ENCODE measurements around the gene SLC37A1. TPM values are rescaled to one million over a fixed set of nuclear protein-coding genes. Genes with fewer than 3 reads are reported as not detected.
"Not testable (repeated sequence)": the region's sequence is repeated elsewhere in the genome, so short reads cannot be mapped to it uniquely, and the experiment has no call there.

The SLC37A1 gene
- polyA plus RNA-seq, 4 donors: 30.0 to 80.7 (median 37.6) TPM

DNA sequence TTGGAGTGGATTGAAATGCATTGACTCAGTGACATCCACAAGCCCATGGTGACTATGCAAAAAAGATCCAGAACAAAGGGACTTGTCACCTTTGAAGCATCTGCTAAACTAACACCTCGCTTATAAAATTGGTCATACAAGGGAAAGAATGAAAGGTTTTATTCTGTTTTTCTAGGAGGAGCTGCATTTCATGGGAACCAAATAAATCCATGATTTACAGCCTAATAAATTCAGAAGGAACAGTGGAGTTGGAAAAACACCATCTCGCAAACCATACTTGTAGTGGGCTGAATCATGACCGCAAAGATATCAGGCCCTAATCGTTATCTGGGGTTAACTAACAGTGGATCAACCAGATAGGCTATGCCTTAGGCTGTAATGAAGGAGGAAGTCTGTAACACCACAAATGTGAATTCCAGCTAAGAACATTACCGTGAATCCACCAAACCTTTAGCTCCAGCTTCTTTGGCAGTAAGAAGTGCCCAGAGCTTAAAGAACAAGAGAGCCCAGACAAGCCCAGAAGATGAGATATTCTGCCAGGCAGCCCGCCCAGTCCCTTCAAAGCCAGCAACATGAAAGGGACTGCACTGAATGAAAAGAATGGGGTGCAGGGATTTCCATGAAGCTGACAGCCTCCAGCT, 45.0 kb upstream of the SLC37A1 start:
- 16 to 60% (median 45%) methylated on average over 6 of the region's 6 CpGs for WGBS, 3 donors
- Histone ChIP-seq H3K27ac (ENCODE audit: low read depth in 1 of 3, low read length in 2 of 3) (peak overlapping the region; percentile 88 to 94 (median 93)), H3K27me3 (ENCODE audit: control insufficient read depth in 3 of 3, insufficient read depth in 3 of 3, low read length in 3 of 3) (no peaks in the 10 kb centered on the region), H3K4me3 (ENCODE audit: low read depth in 1 of 3, low read length in 3 of 3) (no peak overlapping the region), H3K36me3 (ENCODE audit: control insufficient read depth in 3 of 3, insufficient read depth in 2 of 3, low read depth in 1 of 3, low read length in 3 of 3) (peaks cover 0 to 4% (median 0%) of the 10 kb centered on the region in 3 donors), H3K9me3 (ENCODE audit: control insufficient read depth in 2 of 2, insufficient read depth in 1 of 2, low read depth in 1 of 2, low read length in 1 of 2) (no peaks in the 10 kb centered on the region), H3K4me1 (ENCODE audit: control insufficient read depth in 3 of 3, insufficient read depth in 2 of 3, low read depth in 1 of 3, low read length in 2 of 3) (peaks cover 20 to 75% (median 24%) of the 10 kb centered on the region in 3 donors)
- DNase-seq (peak; percentile 49 to 64), FAIRE-seq (no peak)

DNA sequence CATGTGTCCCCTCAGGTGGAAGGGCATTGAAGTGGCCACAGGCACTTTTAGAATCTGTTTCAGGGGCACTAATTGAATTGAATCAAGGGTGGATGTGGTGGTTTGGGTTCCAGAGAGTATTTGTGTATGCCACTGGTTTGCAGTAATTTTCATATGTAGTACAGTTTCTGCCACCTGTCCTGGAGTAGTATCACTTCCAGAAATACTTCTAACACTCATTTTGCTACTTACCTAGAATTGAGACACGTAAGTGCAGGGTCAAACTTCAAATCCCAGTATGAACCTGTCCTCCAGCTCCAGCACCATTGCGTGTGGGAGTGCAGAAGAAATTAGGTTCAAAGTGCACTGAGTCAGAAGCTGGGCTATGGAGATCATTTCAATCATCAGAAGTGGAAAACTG, 44.4 kb upstream of the SLC37A1 start:
- peak overlapping the region; percentile 88 to 94 (median 93) for H3K27ac ChIP-seq (ENCODE audit: low read depth in 1 of 3, low read length in 2 of 3)
- H3K36me3 ChIP-seq (ENCODE audit: control insufficient read depth in 3 of 3, insufficient read depth in 2 of 3, low read depth in 1 of 3, low read length in 3 of 3): peaks cover 0 to 4% (median 0%) of the 10 kb centered on the region in 3 donors
- peak; percentile 91 to 98 for DNase-seq
- 14 to 57% (median 51%) methylated on average over 2 of the region's 2 CpGs for WGBS, 3 donors
- no peak overlapping the region for H3K4me3 ChIP-seq (ENCODE audit: low read depth in 1 of 3, low read length in 3 of 3)
- H3K27me3 ChIP-seq (ENCODE audit: control insufficient read depth in 3 of 3, insufficient read depth in 3 of 3, low read length in 3 of 3): no peaks in the 10 kb centered on the region
- H3K9me3 ChIP-seq (ENCODE audit: control insufficient read depth in 2 of 2, insufficient read depth in 1 of 2, low read depth in 1 of 2, low read length in 1 of 2): no peaks in the 10 kb centered on the region
- FAIRE-seq: no peak
- H3K4me1 ChIP-seq (ENCODE audit: control insufficient read depth in 3 of 3, insufficient read depth in 2 of 3, low read depth in 1 of 3, low read length in 2 of 3): peaks cover 20 to 72% (median 24%) of the 10 kb centered on the region in 3 donors

DNA sequence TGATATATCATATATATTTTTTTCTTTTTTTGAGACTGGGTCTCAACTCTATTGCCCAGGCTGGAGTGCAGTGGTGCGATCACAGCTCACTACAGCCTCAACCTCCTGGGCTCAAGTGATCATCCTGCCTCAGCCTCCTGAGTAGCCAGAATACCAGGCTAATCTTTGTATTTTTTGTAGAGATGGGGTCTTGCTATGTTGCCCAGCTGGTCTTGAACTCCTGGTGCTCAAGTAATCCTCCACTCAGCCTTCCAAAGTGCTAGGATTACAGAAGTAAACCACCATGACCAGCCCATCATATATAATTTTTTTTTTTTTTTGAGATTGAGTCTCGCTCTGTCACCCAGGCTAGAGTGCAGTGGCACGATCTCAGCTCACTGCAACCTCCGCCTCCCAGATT, 43.9 kb upstream of the SLC37A1 start:
- not testable (repeated sequence) for H3K9me3 ChIP-seq (ENCODE audit: control insufficient read depth in 2 of 2, insufficient read depth in 1 of 2, low read depth in 1 of 2, low read length in 1 of 2); H3K4me3 ChIP-seq (ENCODE audit: low read depth in 1 of 3, low read length in 3 of 3); DNase-seq; FAIRE-seq; H3K36me3 ChIP-seq (ENCODE audit: control insufficient read depth in 3 of 3, insufficient read depth in 2 of 3, low read depth in 1 of 3, low read length in 3 of 3); H3K27me3 ChIP-seq (ENCODE audit: control insufficient read depth in 3 of 3, insufficient read depth in 3 of 3, low read length in 3 of 3)
- WGBS, 3 donors: 54 to 88% (median 59%) methylated on average over 4 of the region's 4 CpGs
- Histone ChIP-seq H3K4me1 (ENCODE audit: control insufficient read depth in 3 of 3, insufficient read depth in 2 of 3, low read depth in 1 of 3, low read length in 2 of 3) (peaks cover 20 to 72% (median 24%) of the 10 kb centered on the region in 3 donors), H3K27ac (ENCODE audit: low read depth in 1 of 3, low read length in 2 of 3) (peak overlapping the region; percentile 83 to 94 (median 93))

DNA sequence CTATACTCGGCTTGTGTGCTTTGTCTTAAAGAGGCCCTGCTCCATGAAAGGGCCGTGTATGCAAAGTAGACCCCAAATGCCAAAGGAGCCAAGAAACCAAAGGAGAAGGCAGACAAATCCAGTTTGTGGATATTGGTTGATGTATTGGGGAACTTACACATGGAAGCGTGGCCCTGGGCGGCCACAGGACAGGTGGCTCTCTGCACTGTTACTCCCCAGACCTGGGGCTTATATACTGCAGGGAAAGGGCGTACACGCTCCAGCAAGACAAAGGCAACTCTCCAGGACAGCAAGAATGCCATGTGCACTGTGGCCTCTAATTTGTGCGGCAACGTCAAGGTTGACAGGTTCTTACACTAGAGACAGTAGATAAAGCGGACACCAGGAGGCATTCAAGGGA, 42.4 kb upstream of the SLC37A1 start:
- Histone ChIP-seq H3K9me3 (ENCODE audit: control insufficient read depth in 2 of 2, insufficient read depth in 1 of 2, low read depth in 1 of 2, low read length in 1 of 2) (no peaks in the 10 kb centered on the region), H3K4me3 (ENCODE audit: low read depth in 1 of 3, low read length in 3 of 3) (no peak overlapping the region), H3K27me3 (ENCODE audit: control insufficient read depth in 3 of 3, insufficient read depth in 3 of 3, low read length in 3 of 3) (no peaks in the 10 kb centered on the region), H3K4me1 (ENCODE audit: control insufficient read depth in 3 of 3, insufficient read depth in 2 of 3, low read depth in 1 of 3, low read length in 2 of 3) (peaks cover 12 to 73% (median 13%) of the 10 kb centered on the region in 3 donors), H3K27ac (ENCODE audit: low read depth in 1 of 3, low read length in 2 of 3) (no peak overlapping the region), H3K36me3 (ENCODE audit: control insufficient read depth in 3 of 3, insufficient read depth in 2 of 3, low read depth in 1 of 3, low read length in 3 of 3) (peaks cover 0 to 4% (median 0%) of the 10 kb centered on the region in 3 donors)
- DNase-seq (no peak), FAIRE-seq (no peak)
- WGBS, 3 donors: 94 to 95% (median 94%) methylated on average over 9 of the region's 9 CpGs

DNA sequence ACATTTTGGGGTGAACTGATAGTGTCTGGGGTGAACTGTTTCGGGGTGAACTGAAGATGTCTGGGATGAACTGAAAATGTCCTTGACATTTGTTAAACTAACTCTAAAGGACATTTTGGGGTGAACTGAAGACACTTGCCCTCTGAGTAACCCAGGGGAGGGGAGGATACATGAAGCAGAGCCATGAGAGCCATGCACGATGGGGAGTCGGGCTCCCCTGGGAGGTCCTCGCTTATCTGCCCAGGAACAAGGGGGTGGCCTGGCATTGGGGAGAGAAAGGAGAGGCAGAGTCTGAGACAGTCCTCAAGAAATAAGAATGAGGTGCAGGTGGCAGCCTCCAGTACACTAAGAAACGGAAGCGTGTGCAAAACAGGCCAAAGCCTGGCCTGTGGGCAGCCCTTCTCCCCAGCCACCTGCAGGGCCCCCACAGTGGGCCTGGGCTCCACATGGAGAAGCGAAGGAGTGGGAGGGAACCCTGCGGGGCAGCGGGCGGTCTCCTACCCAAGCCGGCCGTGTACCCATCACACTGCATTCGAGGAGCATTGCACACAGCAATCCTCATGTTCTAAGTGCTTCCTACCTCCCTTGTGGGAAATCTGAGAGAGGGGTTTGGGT, 41.8 kb upstream of the SLC37A1 start:
- no peaks in the 10 kb centered on the region for H3K9me3 ChIP-seq (ENCODE audit: control insufficient read depth in 2 of 2, insufficient read depth in 1 of 2, low read depth in 1 of 2, low read length in 1 of 2)
- FAIRE-seq: no peak
- no peak overlapping the region for H3K4me3 ChIP-seq (ENCODE audit: low read depth in 1 of 3, low read length in 3 of 3)
- no peaks in the 10 kb centered on the region for H3K27me3 ChIP-seq (ENCODE audit: control insufficient read depth in 3 of 3, insufficient read depth in 3 of 3, low read length in 3 of 3)
- H3K27ac ChIP-seq (ENCODE audit: low read depth in 1 of 3, low read length in 2 of 3): no peak overlapping the region
- DNase-seq: no peak
- peaks cover 9 to 71% (median 12%) of the 10 kb centered on the region in 3 donors for H3K4me1 ChIP-seq (ENCODE audit: control insufficient read depth in 3 of 3, insufficient read depth in 2 of 3, low read depth in 1 of 3, low read length in 2 of 3)
- H3K36me3 ChIP-seq (ENCODE audit: control insufficient read depth in 3 of 3, insufficient read depth in 2 of 3, low read depth in 1 of 3, low read length in 3 of 3): peaks cover 0 to 4% (median 0%) of the 10 kb centered on the region in 3 donors
- 90 to 95% (median 95%) methylated on average over 10 to 13 of the region's 13 CpGs for WGBS, 3 donors

DNA sequence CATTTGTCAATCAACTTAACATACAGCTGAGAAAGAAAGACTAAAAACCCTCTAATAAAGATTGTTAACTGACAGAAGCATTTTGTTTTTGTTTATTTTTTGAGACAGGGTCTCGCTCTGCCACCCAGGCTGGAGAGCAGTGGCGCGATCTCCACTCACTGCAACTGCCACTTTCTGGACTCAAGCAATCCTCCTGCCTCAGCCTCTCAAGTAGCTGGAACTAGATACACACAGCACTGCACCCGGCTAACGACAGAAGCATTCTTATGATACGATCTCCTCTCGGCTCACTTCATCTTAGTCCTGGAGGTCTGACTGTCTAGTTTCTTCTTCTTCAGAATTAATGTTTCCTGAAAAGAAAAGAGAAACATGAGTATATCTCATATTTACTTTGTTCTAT, 41.1 kb upstream of the SLC37A1 start:
- H3K27ac ChIP-seq (ENCODE audit: low read depth in 1 of 3, low read length in 2 of 3): no peak overlapping the region
- DNase-seq (no peak), FAIRE-seq (no peak)
- no peaks in the 10 kb centered on the region for H3K9me3 ChIP-seq (ENCODE audit: control insufficient read depth in 2 of 2, insufficient read depth in 1 of 2, low read depth in 1 of 2, low read length in 1 of 2)
- H3K4me1 ChIP-seq (ENCODE audit: control insufficient read depth in 3 of 3, insufficient read depth in 2 of 3, low read depth in 1 of 3, low read length in 2 of 3): peaks cover 2 to 64% (median 10%) of the 10 kb centered on the region in 3 donors
- 71 to 82% (median 79%) methylated on average over 7 of the region's 7 CpGs for WGBS, 3 donors
- H3K27me3 ChIP-seq (ENCODE audit: control insufficient read depth in 3 of 3, insufficient read depth in 3 of 3, low read length in 3 of 3): no peaks in the 10 kb centered on the region
- H3K4me3 ChIP-seq (ENCODE audit: low read depth in 1 of 3, low read length in 3 of 3): no peak overlapping the region
- H3K36me3 ChIP-seq (ENCODE audit: control insufficient read depth in 3 of 3, insufficient read depth in 2 of 3, low read depth in 1 of 3, low read length in 3 of 3): peaks cover 0 to 4% (median 0%) of the 10 kb centered on the region in 3 donors

DNA sequence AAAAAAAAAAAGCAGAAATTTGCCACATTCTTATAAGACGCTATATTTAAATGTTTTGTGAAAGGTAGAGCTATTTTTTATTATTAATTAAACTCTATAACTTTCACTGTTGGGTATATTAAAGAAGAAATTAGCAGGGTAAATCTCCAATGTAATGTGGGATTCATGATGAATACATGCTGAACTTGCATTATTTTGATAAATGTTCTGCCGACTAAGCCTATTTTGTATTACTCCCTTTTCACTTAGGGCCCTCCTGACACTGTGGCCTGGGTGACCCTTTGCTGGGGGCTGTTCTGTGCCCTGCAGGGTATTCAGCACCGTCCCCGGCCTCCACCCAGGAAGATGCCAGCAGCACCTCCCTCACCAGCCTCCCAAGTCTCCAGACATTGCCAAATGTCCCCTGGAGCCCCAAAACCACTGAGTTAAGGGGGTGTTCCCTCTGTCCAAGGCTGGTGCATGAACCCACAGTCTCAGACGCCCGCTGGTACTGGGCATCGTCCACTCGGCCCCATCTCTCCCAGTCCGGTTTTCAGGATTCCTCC, 40.1 kb upstream of the SLC37A1 start:
- peak overlapping the region; percentile 74 to 95 (median 86) for H3K27ac ChIP-seq (ENCODE audit: low read depth in 1 of 3, low read length in 2 of 3)
- H3K4me3 ChIP-seq (ENCODE audit: low read depth in 1 of 3, low read length in 3 of 3): no peak overlapping the region
- no peaks in the 10 kb centered on the region for H3K27me3 ChIP-seq (ENCODE audit: control insufficient read depth in 3 of 3, insufficient read depth in 3 of 3, low read length in 3 of 3)
- WGBS, 3 donors: 22 to 77% (median 51%) methylated on average over 9 of the region's 9 CpGs
- peaks cover 0 to 4% (median 0%) of the 10 kb centered on the region in 3 donors for H3K36me3 ChIP-seq (ENCODE audit: control insufficient read depth in 3 of 3, insufficient read depth in 2 of 3, low read depth in 1 of 3, low read length in 3 of 3)
- H3K9me3 ChIP-seq (ENCODE audit: control insufficient read depth in 2 of 2, insufficient read depth in 1 of 2, low read depth in 1 of 2, low read length in 1 of 2): no peaks in the 10 kb centered on the region
- H3K4me1 ChIP-seq (ENCODE audit: control insufficient read depth in 3 of 3, insufficient read depth in 2 of 3, low read depth in 1 of 3, low read length in 2 of 3): peaks cover 0 to 53% (median 8%) of the 10 kb centered on the region in 3 donors
- FAIRE-seq (no peak), DNase-seq (no peak)

DNA sequence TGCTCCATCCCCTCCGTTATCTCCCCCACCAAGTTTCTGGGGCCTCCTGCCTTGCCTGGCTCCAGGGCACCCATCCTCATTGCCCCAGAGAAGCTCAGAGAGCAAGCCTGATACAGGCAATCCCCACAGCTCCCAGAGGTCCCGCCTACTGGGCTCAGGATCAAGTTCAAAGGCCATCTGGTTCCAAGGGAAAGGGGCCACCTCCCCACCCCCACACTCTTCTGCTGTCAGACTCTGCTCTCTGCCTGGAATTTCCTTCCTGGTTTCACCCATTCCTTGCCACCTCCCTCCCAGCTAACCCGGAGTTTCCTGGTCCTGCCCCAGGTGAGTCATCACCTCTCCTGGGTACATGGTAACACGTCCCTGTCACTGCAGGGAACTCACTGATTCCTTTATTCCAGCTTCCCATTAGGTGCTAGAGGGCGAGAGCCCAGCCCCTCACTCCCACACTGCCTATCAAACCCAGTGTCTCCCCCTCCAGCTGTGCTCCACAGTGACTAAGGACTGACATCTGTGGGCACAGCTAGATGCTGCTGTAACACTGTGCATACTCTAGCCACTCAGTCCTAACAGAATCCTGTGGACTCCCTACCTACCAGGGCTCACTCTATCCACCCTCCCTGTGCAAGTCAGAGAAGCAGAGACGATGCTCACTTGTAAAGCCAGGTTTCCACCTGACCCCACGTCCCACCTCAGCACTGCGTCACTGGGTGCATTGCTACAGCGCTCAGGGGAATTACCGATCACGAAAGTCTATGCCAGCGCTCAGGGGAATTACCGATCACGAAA, 39.4 kb upstream of the SLC37A1 start:
- no peak overlapping the region for H3K4me3 ChIP-seq (ENCODE audit: low read depth in 1 of 3, low read length in 3 of 3)
- no peaks in the 10 kb centered on the region for H3K27me3 ChIP-seq (ENCODE audit: control insufficient read depth in 3 of 3, insufficient read depth in 3 of 3, low read length in 3 of 3)
- peak; percentile 97 to 99 for DNase-seq
- peaks cover 0 to 47% (median 5%) of the 10 kb centered on the region in 3 donors for H3K4me1 ChIP-seq (ENCODE audit: control insufficient read depth in 3 of 3, insufficient read depth in 2 of 3, low read depth in 1 of 3, low read length in 2 of 3)
- H3K36me3 ChIP-seq (ENCODE audit: control insufficient read depth in 3 of 3, insufficient read depth in 2 of 3, low read depth in 1 of 3, low read length in 3 of 3): peaks cover 0 to 4% (median 0%) of the 10 kb centered on the region in 3 donors
- no peaks in the 10 kb centered on the region for H3K9me3 ChIP-seq (ENCODE audit: control insufficient read depth in 2 of 2, insufficient read depth in 1 of 2, low read depth in 1 of 2, low read length in 1 of 2)
- 51 to 66% (median 54%) methylated on average over 14 of the region's 14 CpGs for WGBS, 3 donors
- no peak for FAIRE-seq
- peak overlapping the region; percentile 86 to 95 (median 92) for H3K27ac ChIP-seq (ENCODE audit: low read depth in 1 of 3, low read length in 2 of 3)

Measured in small intestine (tissue), 7 donors.